HepG2 (cell line): Measurements from ENCODE around the gene ACSL5. TPM values are rescaled to one million over a fixed set of nuclear protein-coding genes. Genes with fewer than 3 reads are reported as not detected.

Source experiments
- DNMT3B ChIP-seq: conservative IDR thresholded peaks from 2 replicates; pipeline ENCODE4 v1.6.1; 2016; ENCODE audit warnings: missing biosample characterization, control low read depth
- E2F1 ChIP-seq: sonication (generic); formaldehyde crosslinking; IDR thresholded peaks from 2 replicates; pipeline ENCODE4 v1.5.0; 2020; ENCODE audit warnings: missing genetic modification reagents
- EP300 ChIP-seq, 3 experiments: sonication (generic) in 1 of 3; formaldehyde crosslinking in 1 of 3; IDR thresholded peaks; 2 replicates each; pipeline versions ENCODE4 v1.5.1 to v1.6.1; 2011 to 2020; ENCODE audit warnings: low read depth in 2 of 3, low read length in 2 of 3, borderline replicate concordance in 1 of 3, improper control_type of control experiment in 1 of 3, mild to moderate bottlenecking in 1 of 3, missing genetic modification reagents in 1 of 3, moderate library complexity in 1 of 3
- FOXA1 ChIP-seq, 2 experiments: fragments of 450-650 bp in 1 of 2; sonication (generic) in 1 of 2; formaldehyde crosslinking in 1 of 2; IDR thresholded peaks; 2 replicates each; pipeline versions ENCODE4 v1.4.0 to v1.6.1; 2016 to 2020; ENCODE audit warnings: missing genetic modification reagents in 1 of 2
- GATA4 ChIP-seq: sonication (generic); IDR thresholded peaks from 2 replicates; pipeline ENCODE4 v1.6.1; 2016; ENCODE audit warnings: antibody characterized with exemption, low read depth, borderline replicate concordance
- GLI4 ChIP-seq: sonication (generic); formaldehyde crosslinking; IDR thresholded peaks from 2 replicates; pipeline ENCODE4 v1.5.1; 2020; ENCODE audit warnings: missing genetic modification reagents, mild to moderate bottlenecking, moderate library complexity, borderline replicate concordance
- HOXA9 ChIP-seq: sonication (generic); formaldehyde crosslinking; IDR thresholded peaks from 2 replicates; pipeline ENCODE4 v1.8.1; 2022; ENCODE audit warnings: missing genetic modification reagents, mild to moderate bottlenecking, moderate library complexity, borderline replicate concordance
- KDM5B ChIP-seq: sonication (generic); formaldehyde crosslinking; IDR thresholded peaks from 2 replicates; pipeline ENCODE4 v1.4.0; 2020; ENCODE audit warnings: missing genetic modification reagents, mild to moderate bottlenecking, borderline replicate concordance
- MAFF ChIP-seq: IDR thresholded peaks from 2 replicates; pipeline ENCODE4 v1.6.1; 2011; ENCODE audit warnings: low read depth, low read length, improper control_type of control experiment
- NR3C1 ChIP-seq: sonication (generic); formaldehyde crosslinking; IDR thresholded peaks from 2 replicates; pipeline ENCODE4 v1.4.0; 2020; ENCODE audit warnings: missing genetic modification reagents
- PATZ1 ChIP-seq: sonication (generic); formaldehyde crosslinking; IDR thresholded peaks from 2 replicates; pipeline ENCODE4 v1.4.0; 2020; ENCODE audit warnings: missing genetic modification reagents
- PHB2 ChIP-seq: fragments of 450-650 bp; IDR thresholded peaks from 2 replicates; pipeline ENCODE4 v1.6.1; 2018; ENCODE audit not compliant: partially characterized antibody
- SRF ChIP-seq: IDR thresholded peaks from 2 replicates; pipeline ENCODE4 v1.6.1; 2011; ENCODE audit warnings: mild to moderate bottlenecking, low read depth, low read length, moderate library complexity
- THRA ChIP-seq: sonication (generic); formaldehyde crosslinking; IDR thresholded peaks from 2 replicates; pipeline ENCODE4 v1.4.0; 2020; ENCODE audit warnings: missing genetic modification reagents, borderline replicate concordance
- U2AF1 ChIP-seq: fragments of 200-400 bp; formaldehyde crosslinking; optimal IDR thresholded peaks from 2 replicates; pipeline ENCODE3; 2017; ENCODE audit warnings: mild to moderate bottlenecking, low read depth, low read length
- XBP1 ChIP-seq: sonication (generic); formaldehyde crosslinking; IDR thresholded peaks from 2 replicates; pipeline ENCODE4 v1.5.0; 2020; ENCODE audit warnings: missing genetic modification reagents
- ZBTB8A ChIP-seq: sonication (generic); formaldehyde crosslinking; IDR thresholded peaks from 2 replicates; pipeline ENCODE4 v1.4.0; 2020; ENCODE audit warnings: mild to moderate bottlenecking, low read depth, missing genetic modification reagents, borderline replicate concordance
- ZMYM2 ChIP-seq: sonication (generic); formaldehyde crosslinking; IDR thresholded peaks from 2 replicates; pipeline ENCODE4 v1.8.0; 2022; ENCODE audit warnings: mild to moderate bottlenecking, missing genetic modification reagents
- ZNF281 ChIP-seq: sonication (generic); formaldehyde crosslinking; IDR thresholded peaks from 2 replicates; pipeline ENCODE4 v1.4.0; 2020; ENCODE audit warnings: missing genetic modification reagents, borderline replicate concordance
- ZNF3 ChIP-seq: IDR thresholded peaks from 2 replicates; pipeline ENCODE4 v1.7.0; 2017; ENCODE audit warnings: inconsistent platforms
- ZNF329 ChIP-seq: sonication (generic); formaldehyde crosslinking; IDR thresholded peaks from 2 replicates; pipeline ENCODE4 v1.9.0; 2021; ENCODE audit warnings: low read depth, mild to moderate bottlenecking, missing genetic modification reagents
- ZNF383 ChIP-seq: sonication (generic); formaldehyde crosslinking; IDR thresholded peaks from 2 replicates; pipeline ENCODE4 v1.4.0; 2020; ENCODE audit warnings: missing genetic modification reagents, mild to moderate bottlenecking, borderline replicate concordance
- ZNF451 ChIP-seq: sonication (generic); formaldehyde crosslinking; IDR thresholded peaks from 2 replicates; pipeline ENCODE4 v1.5.0; 2020; ENCODE audit warnings: mild to moderate bottlenecking, missing genetic modification reagents
- ZNF549 ChIP-seq: sonication (generic); formaldehyde crosslinking; IDR thresholded peaks from 2 replicates; pipeline ENCODE4 v1.5.0; 2020; ENCODE audit warnings: missing genetic modification reagents
- polyA plus RNA-seq, 8 experiments: library from polyadenylated mRNA; depleted of rRNA in 3 of 8; stranded (reverse) in 7 of 8; unstranded in 1 of 8; fragments of >200 nt; fragmentation: Illumina TruSeq in 4 of 8; extraction: Trizol in 4 of 8; gene quantifications; 2 replicates each; pipeline versions ENCODE4 v1.2.1 to v1.2.3, GENCODE V29; 2011 to 2016; ENCODE audit warnings: low read depth in 4 of 8, missing spikeins in 1 of 8, mixed read lengths in 1 of 8; ENCODE audit not compliant: insufficient read depth in 1 of 8
- total RNA-seq, 5 experiments: library from RNA; depleted of rRNA; stranded (reverse); fragments of >200 nt; fragmentation: Illumina TruSeq; extraction: Trizol; gene quantifications; 2 replicates each; pipeline ENCODE4 v1.2.3, GENCODE V29; 2016; ENCODE audit warnings: low read depth in 1 of 5

Gene ACSL5
- total and polyA plus RNA-seq, 2 of the 13 experiments (the other 11 are each of a cell fraction or from before 2014, with no cell fraction given): 56.4 to 82.5 TPM

GRCh38 chr10:112365014-112365432 is 8.9 kb upstream of the ACSL5 start (continued):
- TF ChIP-seq U2AF1: no peak
- 0 out of 2 replicates have a peak, but pooled peaks have one; percentile 20 for TF ChIP-seq PATZ1
- TF ChIP-seq GATA4: 0 out of 2 replicates have a peak, but pooled peaks have one; percentile 32
- no peak for TF ChIP-seq ZNF451 (CRISPR knock-in tag)
- TF ChIP-seq THRA (CRISPR knock-in tag): no peak; the same call in 1 of the 2 replicates
- TF ChIP-seq ZNF329 (CRISPR knock-in tag): no peak
- no peak for TF ChIP-seq ZNF281 (CRISPR knock-in tag)
- no peak for TF ChIP-seq ZBTB8A (CRISPR knock-in tag)
- TF ChIP-seq ZNF549: no peak
- no peak for TF ChIP-seq DNMT3B (CRISPR knock-in tag)
- no peak for TF ChIP-seq GLI4 (CRISPR knock-in tag)
- TF ChIP-seq EP300 (IDR thresholded peaks at IDR 0.05; ENCODE audit: low read depth in 2 of 2, low read length in 2 of 2): peak in 1 of 2 experiments; percentile 86; a peak in 3 of 4 replicates
- peak; percentile 35; the same call in 1 of the 2 replicates for TF ChIP-seq EP300 (CRISPR knock-in tag; IDR thresholded peaks at IDR 0.05; ENCODE audit: borderline replicate concordance)
- TF ChIP-seq ZMYM2 (CRISPR knock-in tag): no peak
- TF ChIP-seq HOXA9 (CRISPR knock-in tag): no peak
- TF ChIP-seq MAFF: no peak
- no peak for TF ChIP-seq PHB2
- no peak for TF ChIP-seq XBP1 (CRISPR knock-in tag)
- TF ChIP-seq SRF: no peak
- no peak for TF ChIP-seq E2F1 (CRISPR knock-in tag)
- TF ChIP-seq NR3C1: no peak
- TF ChIP-seq ZNF3: no peak
- TF ChIP-seq KDM5B (CRISPR knock-in tag): no peak
- TF ChIP-seq ZNF383 (CRISPR knock-in tag): no peak
- no peak for TF ChIP-seq FOXA1 (IDR thresholded peaks at IDR 0.05)
- peak; percentile 46; the same call in 1 of the 2 replicates for TF ChIP-seq FOXA1 (CRISPR knock-in tag; IDR thresholded peaks at IDR 0.05)
